Fibroblast of lung (primary cell): Measurements from ENCODE around the gene GJC2.

Experiments used
- CTCF ChIP-seq, 2 donors: IDR thresholded peaks in 1 of 2; conservative IDR thresholded peaks in 1 of 2; 1 replicate in 1 of 2; 2 replicates in 1 of 2; pipeline ENCODE4 v1.5.1; 2011 to 2012; ENCODE audit warnings: low read length in 2 of 2, control low read depth in 1 of 2, inconsistent platforms in 1 of 2, low read depth in 1 of 2, mild to moderate bottlenecking in 1 of 2
- EZH2 ChIP-seq: IDR thresholded peaks from 2 replicates; pipeline ENCODE4 v1.5.1; 2012; ENCODE audit warnings: low read length, control low read depth, mild to moderate bottlenecking; ENCODE audit errors: missing control alignments

- TF ChIP-seq CTCF (conservative IDR thresholded peaks at IDR 0.05 in 1 of 2, IDR thresholded peaks at IDR 0.05 in 1 of 2; ENCODE audit: low read depth in 1 of 2, low read length in 2 of 2) = no peak
- no peak for TF ChIP-seq EZH2
Observed at GRCh38 chr1:228141226-228142044, 8.3 kb upstream of the GJC2 start.
